ENCODE data around the gene IL23R. TPM values are rescaled to one million over a fixed set of nuclear protein-coding genes. Genes with fewer than 3 reads are reported as not detected.
A peak's percentile ranks its signal among the peaks of the same experiment; 100 is the strongest.

Gene IL23R
- total and polyA plus RNA-seq, 10 donors: 0.07 to 1.2 (median 0.67) TPM; not detected in 2

DNA sequence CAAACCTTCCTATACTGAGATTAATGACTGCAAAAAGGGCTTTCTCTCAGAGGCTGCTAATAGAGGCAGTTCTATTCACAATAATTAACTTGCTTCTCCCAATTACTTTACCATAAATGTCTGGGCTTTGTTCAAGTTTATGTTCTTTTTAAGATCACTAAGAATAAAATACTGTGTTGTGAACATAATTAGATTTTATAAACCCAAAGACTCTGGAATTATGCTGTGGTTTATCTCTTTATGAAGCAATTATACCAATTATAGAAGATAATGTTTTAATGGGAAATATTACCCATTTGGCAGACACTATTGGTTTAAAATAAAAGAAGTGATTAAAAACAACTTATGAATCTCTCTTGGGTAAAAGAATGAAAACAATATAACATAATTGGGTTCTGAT is 97.9 kb downstream of the IL23R start:
- intact Hi-C loops (cut with DNase I; ENCODE audit: low total_unique reads): no loop called here
- Histone ChIP-seq H3K27me3 (replicated peaks in 1 of 7) (no peaks in the 10 kb centered on the region), H3K9me3 (no peaks in the 10 kb centered on the region), H3K4me1 (peaks cover 0 to 22% (median 11%) of the 10 kb centered on the region in 6 donors), H3K4me3 (no peak overlapping the region), H3K36me3 (no peaks in the 10 kb centered on the region), H3K27ac (peak overlapping the region in 1 of 8 donors; percentile 27)
- DNase-seq: no peak
- TF ChIP-seq POLR2AphosphoS5 (IDR thresholded peaks at IDR 0.05) (no peak), POLR2A (IDR thresholded peaks at IDR 0.05) (no peak)
- TF ChIP-seq, protein P1, sequence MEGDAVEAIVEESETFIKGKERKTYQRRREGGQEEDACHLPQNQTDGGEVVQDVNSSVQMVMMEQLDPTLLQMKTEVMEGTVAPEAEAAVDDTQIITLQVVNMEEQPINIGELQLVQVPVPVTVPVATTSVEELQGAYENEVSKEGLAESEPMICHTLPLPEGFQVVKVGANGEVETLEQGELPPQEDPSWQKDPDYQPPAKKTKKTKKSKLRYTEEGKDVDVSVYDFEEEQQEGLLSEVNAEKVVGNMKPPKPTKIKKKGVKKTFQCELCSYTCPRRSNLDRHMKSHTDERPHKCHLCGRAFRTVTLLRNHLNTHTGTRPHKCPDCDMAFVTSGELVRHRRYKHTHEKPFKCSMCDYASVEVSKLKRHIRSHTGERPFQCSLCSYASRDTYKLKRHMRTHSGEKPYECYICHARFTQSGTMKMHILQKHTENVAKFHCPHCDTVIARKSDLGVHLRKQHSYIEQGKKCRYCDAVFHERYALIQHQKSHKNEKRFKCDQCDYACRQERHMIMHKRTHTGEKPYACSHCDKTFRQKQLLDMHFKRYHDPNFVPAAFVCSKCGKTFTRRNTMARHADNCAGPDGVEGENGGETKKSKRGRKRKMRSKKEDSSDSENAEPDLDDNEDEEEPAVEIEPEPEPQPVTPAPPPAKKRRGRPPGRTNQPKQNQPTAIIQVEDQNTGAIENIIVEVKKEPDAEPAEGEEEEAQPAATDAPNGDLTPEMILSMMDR (IDR thresholded peaks at IDR 0.05 in 8 of 11, conservative IDR thresholded peaks at IDR 0.05 in 3 of 11): no peak

- TF ChIP-seq POLR2A (IDR thresholded peaks at IDR 0.05): no peak
- no peak for TF ChIP-seq POLR2AphosphoS5 (IDR thresholded peaks at IDR 0.05)
- TF ChIP-seq, protein P1 (IDR thresholded peaks at IDR 0.05 in 8 of 11, conservative IDR thresholded peaks at IDR 0.05 in 3 of 11): no peak
- Histone ChIP-seq H3K4me3 (no peak overlapping the region), H3K4me1 (peaks cover 0 to 22% (median 11%) of the 10 kb centered on the region in 6 donors), H3K27ac (peak overlapping the region in 3 of 8 donors; percentile 16 to 50 (median 20)), H3K27me3 (replicated peaks in 1 of 7) (no peaks in the 10 kb centered on the region), H3K9me3 (no peaks in the 10 kb centered on the region), H3K36me3 (no peaks in the 10 kb centered on the region)
- no peak for DNase-seq
- intact Hi-C loops (cut with DNase I; ENCODE audit: low total_unique reads): no loop called here
- 12 to 25% (median 15%) methylated on average over 3 of the region's 3 CpGs for WGBS, 5 donors
These were observed 98.6 kb downstream of the IL23R start for GRCh38 chr1:67264899-67265298.

DNA sequence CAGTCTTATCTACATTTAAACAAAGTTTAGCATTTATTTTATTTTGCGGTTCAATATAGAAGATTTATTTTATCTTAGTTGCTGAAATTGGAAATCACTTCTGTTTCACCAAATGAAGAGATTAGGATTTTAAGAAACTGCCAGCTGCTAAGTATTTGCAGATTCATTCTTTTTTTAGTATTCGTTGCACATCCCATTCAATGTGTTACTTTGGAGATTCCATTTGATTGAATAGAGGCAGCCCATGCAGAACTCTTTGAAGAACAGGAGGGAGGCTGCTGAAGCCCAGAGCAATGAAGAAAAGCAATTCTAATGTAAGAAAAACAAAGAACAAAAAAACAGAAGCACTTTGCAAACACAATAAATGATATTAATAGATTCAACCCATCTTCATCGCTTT is 102.8 kb downstream of the IL23R start:
- Histone ChIP-seq H3K4me1 (peaks cover 0 to 15% (median 11%) of the 10 kb centered on the region in 6 donors), H3K9me3 (peaks cover 0 to 11% (median 4%) of the 10 kb centered on the region in 8 donors), H3K36me3 (no peaks in the 10 kb centered on the region), H3K4me3 (no peak overlapping the region), H3K27ac (no peak overlapping the region), H3K27me3 (replicated peaks in 1 of 7) (no peaks in the 10 kb centered on the region)
- TF ChIP-seq, protein P1 (IDR thresholded peaks at IDR 0.05 in 8 of 11, conservative IDR thresholded peaks at IDR 0.05 in 3 of 11): no peak
- TF ChIP-seq POLR2A (IDR thresholded peaks at IDR 0.05) (no peak), POLR2AphosphoS5 (IDR thresholded peaks at IDR 0.05) (no peak)
- no peak for DNase-seq
- 91 to 97% (median 94%) methylated on average over 3 of the region's 3 CpGs for WGBS, 5 donors
- intact Hi-C loops (cut with DNase I; ENCODE audit: low total_unique reads): no loop called here

GRCh38 chr1:67270541-67270940 is 104.3 kb downstream of the IL23R start:
- intact Hi-C loops (cut with DNase I; ENCODE audit: low total_unique reads): no loop called here
- 85 to 94% (median 91%) methylated on average over 3 of the region's 3 CpGs for WGBS, 5 donors
- H3K4me3 ChIP-seq: no peak overlapping the region
- H3K36me3 ChIP-seq: no peaks in the 10 kb centered on the region
- TF ChIP-seq POLR2A (IDR thresholded peaks at IDR 0.05): no peak
- DNase-seq: no peak
- peaks cover 0 to 2% (median 0%) of the 10 kb centered on the region in 6 donors for H3K4me1 ChIP-seq
- H3K27ac ChIP-seq: no peak overlapping the region
- peaks cover 0 to 11% (median 4%) of the 10 kb centered on the region in 8 donors for H3K9me3 ChIP-seq
- H3K27me3 ChIP-seq (replicated peaks in 1 of 7): no peaks in the 10 kb centered on the region

GRCh38 chr1:67273591-67273990 is 107.3 kb downstream of the IL23R start:
- TF ChIP-seq POLR2A (IDR thresholded peaks at IDR 0.05): no peak
- TF ChIP-seq POLR2AphosphoS5 (IDR thresholded peaks at IDR 0.05): no peak
- TF ChIP-seq, protein P1 (IDR thresholded peaks at IDR 0.05 in 8 of 11, conservative IDR thresholded peaks at IDR 0.05 in 3 of 11): no peak
- Histone ChIP-seq H3K9me3 (peaks cover 0 to 19% (median 4%) of the 10 kb centered on the region in 8 donors), H3K4me1 (no peaks in the 10 kb centered on the region), H3K4me3 (no peak overlapping the region), H3K27ac (no peak overlapping the region), H3K27me3 (replicated peaks in 1 of 7) (no peaks in the 10 kb centered on the region), H3K36me3 (no peaks in the 10 kb centered on the region)
- no peak for DNase-seq
- intact Hi-C loops (cut with DNase I; ENCODE audit: low total_unique reads): no loop called here
- WGBS, 5 donors: 83 to 93% (median 90%) methylated on average over 4 of the region's 4 CpGs

All from spleen (tissue), 11 donors.